Stimulated activated naive CD4-positive, alpha-beta T cell (primary cell): ENCODE measurements around the gene NPR1.
"Not testable (repeated sequence)": the region's sequence is repeated elsewhere in the genome, so short reads cannot be mapped to it uniquely, and the experiment has no call there.

Experiments used
- DNase-seq, 6 experiments: peaks; one replicate each; lab custom pipeline; 2025; lab: John Stamatoyannopoulos, UW

NPR1 gene

GRCh38 chr1:153649137-153649862 is 29.2 kb upstream of the NPR1 start:
- peak in 4 of 6 experiments; percentile 8 to 61 (median 52) for DNase-seq

- DNase-seq: no peak
These were observed 28.6 kb upstream of the NPR1 start for GRCh38 chr1:153649863-153650235.

DNA sequence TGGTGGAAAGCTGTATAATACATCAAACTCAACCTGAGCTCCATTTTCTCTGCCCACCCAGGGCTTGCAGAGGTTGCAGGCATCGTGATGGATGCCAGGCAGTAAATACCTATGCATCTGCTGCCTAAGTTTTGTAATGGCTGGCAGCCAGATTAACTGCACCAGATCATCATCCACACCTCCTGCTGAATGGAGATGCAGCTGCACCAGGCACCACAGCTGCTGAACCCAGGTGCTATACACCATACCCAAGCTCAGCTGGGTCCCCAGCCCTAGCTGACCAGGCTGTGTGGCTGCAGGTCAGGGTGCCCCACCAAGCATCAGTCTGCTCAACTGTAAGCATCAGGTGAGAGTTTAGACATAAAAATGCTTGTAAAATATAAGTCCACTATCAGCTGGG is 26.7 kb upstream of the NPR1 start:
- no peak for DNase-seq

DNA sequence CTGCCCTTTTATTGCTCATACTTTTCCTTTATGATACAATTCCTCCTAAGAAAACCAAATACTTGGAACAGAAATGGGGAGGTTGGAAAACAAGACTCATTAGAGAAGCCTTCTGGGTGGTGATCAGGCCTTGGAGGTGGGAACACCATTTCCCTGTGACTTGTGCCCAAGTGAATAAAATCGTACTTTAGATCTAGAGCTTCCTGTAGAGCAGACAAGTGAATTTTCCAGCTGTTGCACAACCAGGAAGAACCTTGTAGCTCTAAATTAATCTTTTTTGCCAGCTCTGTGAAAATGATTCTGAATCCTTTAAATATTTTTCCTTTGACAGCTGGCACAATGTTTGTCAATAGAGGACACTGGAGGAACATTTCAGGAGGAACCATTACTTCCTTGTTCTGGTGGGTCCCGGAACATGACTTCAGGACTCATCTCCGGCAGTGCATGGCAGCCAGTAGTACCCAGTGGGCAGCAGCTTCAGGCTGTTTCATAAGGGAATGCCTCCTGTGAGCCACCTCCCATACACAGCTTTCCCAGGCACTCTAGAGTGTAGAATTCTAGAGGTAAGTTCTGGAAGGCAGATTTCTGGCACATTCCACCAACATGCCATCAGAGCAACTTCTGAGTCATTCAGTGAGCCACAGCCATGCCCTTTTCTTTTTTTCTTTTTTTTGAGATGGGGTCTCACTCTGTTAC is 25.5 kb upstream of the NPR1 start:
- DNase-seq: no peak

DNA sequence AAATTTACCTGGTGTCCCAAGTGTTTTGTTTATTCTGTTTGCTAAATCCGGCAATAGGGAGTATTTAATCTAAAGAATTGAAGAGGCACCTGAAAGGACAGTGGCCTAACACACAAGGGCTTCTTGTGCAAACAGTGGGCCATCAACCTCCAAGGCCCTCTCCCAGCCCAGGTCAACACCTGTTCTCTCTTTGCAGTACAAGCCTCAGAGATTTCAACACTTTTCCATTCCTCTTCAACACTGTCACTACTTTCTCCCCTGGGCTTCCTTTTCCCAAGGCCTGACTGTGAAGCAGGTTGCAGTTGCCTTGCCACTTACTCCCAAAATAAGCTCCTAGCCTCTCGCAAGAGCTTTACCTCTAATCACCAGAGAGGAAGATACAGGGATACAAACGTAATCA is 23.2 kb upstream of the NPR1 start:
- no peak for DNase-seq

GRCh38 chr1:153658400-153659174 is 19.9 kb upstream of the NPR1 start, which contains the start of gene SNAPIN:
Gene SNAPIN, plus strand, starts transcription at chr1:153658703. Its CDS starts 41 bp downstream, at chr1:153658744.
- DNase-seq: peak; percentile 73 to 97 (median 86)

GRCh38 chr1:153659175-153659534 is 19.3 kb upstream of the NPR1 start:
- DNase-seq: no peak

- DNase-seq: no peak
These were observed 18.8 kb upstream of the NPR1 start for GRCh38 chr1:153659656-153660055.

DNA sequence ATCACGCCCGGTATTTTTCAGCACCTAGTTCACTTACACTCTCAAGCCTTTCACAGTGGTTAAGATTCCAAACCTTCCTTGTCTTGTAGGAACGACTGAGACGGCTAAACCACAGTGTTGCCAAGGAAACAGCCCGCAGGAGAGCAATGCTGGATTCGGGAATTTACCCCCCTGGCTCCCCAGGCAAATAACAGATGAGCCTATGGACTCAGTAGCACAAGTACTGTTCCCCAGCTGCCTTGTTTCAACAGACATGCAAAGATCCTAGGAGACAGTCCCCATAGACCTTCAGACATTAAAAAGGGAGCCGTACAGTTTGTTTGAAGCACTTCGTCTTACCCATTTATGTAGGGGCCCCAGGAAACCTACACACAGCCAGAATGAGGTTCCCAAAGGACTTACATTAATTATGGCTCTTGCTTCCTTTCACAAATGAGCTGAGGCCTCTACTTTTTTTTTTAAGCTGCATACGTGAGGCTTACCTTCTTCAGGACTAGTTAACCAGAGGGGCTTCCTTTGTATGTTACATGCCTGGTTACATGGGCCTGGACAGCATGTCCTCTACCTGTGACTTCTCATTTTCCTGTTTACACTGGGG is 17.3 kb upstream of the NPR1 start:
- peak in 1 of 6 experiments; percentile 11 for DNase-seq

DNA sequence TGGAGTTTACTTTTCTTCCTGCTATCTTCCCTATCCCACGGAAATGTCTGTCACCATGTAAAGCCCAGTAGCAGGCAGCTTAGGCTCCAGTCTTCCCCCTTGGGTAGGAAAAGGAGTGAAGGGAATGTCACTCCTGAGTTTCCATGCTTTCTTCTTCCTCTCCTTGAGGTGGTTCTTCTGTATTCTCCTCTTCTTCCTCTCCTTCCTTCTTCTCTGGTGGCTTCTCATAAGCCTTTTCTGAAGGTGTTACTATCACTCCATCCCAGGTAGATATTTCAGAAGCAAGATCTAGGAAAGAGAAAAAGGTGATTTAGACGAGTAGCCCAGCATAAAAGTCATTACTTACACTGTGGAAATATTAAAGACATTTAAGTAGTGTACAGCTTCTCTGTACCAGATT is 16.2 kb upstream of the NPR1 start:
- DNase-seq: no peak

DNA sequence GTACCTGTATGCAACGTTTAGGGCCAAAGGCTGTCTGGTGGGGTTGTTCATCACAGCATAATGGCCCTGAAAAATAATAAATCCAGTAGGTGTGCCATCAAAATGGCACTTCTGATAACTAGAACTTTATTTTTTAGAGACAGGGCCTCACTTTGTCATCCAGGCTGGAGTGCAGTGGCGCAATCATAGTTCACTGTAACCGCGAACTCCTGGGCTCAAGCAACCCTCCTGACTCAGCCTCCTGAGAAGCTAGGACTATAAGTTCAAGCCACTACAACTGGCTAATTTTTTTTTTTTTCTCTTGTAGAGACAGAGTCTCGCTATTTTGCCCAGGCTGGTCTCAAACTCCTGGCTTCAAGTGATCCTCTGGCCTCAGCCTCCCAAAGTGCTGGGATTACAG is 15.3 kb upstream of the NPR1 start:
- no peak for DNase-seq

DNA sequence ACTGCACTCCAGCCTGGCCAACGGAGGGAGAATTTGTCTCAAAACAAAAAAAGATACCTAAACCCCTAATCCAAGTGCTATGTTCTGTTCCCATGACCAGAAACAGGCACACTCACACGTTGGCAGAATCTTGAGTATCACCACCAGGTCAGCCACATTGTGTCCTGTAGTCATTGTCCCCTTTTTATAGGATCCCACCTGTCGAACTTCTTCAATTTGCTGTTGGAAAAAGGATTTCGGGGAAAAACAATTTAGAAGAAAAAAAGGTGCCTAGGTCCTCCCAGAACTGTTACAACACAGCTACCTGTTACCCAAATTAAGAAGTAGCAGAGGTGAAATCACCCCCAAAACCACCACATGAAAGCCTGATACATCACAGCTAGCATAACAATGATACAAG is 11.0 kb upstream of the NPR1 start:
- DNase-seq: no peak

DNA sequence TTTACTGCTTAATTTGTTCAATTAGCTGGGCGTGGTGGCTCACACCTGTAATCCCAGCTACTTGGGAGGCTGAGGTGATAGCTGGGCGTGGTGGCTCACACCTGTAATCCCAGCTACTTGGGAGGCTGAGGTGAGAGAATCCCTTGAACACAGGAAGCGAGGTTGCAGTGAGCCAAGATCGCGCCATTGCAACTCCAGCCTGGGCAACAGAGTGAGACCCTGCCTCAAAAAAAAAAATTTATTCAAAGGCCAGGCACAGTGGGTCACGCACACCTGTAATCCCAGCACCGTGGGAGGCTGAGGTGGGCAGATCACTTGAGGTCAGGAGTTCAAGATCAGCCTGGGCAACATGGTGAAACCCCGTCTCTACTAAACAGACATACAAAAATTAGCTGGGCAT is 9.8 kb upstream of the NPR1 start:
- DNase-seq: not testable (repeated sequence)

DNA sequence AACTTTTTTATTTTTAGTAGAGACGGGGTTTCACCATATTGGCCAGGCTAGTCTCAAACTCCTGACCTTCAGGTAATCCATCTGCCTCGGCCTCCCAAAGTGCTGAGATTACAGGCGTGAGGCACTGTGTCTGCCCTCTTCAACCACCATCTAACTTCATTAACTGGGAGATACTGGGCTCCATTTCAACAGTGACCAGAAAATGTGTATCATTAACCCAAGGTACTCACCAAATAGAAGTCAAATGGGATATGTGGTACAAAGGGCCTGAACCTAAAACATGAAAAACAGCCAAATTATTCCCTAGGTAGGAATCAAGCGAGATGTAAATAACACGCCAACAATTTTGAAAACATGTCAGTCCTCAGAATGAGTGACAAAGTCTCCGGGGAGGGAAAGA is 8.9 kb upstream of the NPR1 start:
- DNase-seq: no peak

DNA sequence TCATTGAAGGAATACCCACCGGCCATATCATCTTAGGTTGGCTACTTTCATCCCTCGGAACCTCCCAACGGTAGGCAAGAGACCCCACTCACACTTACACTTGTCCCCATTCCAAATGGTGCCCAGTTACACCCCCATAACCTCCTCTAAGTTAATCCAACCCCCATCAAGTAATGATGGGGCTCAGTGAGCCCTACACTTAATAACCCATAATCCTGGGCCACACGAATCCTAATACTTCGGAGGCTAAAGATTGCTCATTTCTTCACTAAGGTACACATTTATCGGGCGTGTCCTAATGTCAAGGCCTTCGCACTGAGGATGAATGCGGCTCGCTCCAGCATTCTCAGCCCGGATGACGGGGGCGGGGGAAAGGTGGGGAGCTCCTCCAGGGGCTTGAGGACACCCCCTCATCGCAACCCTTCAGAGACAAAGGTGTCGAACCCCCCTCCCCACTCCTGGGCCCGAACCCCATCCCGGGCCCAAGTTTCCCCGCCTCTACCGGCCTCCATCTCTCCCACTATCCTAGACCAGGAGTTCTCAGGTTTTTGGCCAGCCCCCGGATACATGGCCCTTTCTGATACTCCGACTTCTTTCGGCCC is 8.1 kb upstream of the NPR1 start:
- DNase-seq: peak in 1 of 6 experiments; percentile 35

GRCh38 chr1:153670859-153671627 is 7.4 kb upstream of the NPR1 start, which contains the start of gene ILF2:
Gene ILF2, minus strand, starts transcription at chr1:153670993. Its CDS starts 71 bp downstream, at chr1:153670922.
- peak; percentile 91 to 99 (median 98) for DNase-seq

- DNase-seq: peak; percentile 16 to 82 (median 45)
These were observed 6.7 kb upstream of the NPR1 start for GRCh38 chr1:153671628-153672353.

DNA sequence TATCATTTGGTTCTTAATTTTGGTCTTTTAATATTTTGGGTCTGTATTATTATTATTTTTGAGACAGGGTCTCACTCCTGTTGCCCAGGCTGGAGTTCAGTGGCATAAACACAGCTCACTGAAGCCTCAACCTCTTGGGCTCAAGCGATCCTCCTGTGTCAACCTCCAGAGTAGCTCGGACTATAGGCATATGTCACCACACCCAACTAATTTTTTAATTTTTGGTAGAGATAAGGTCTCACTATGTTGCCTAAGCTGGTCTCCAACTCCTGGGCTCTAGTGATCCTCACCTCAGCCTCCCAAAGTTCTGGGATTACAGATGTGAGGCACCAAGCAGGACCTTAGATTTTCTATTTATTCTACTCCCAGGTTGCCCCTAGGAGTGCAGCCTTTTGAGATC is 5.0 kb upstream of the NPR1 start:
- no peak for DNase-seq

GRCh38 chr1:153677718-153678518 is 570 bp upstream of the NPR1 start:
- peak in 5 of 6 experiments; percentile 6 to 54 (median 28) for DNase-seq
